Transverse colon (tissue), 3 donors: Measurements from ENCODE around the gene UNC5A.

Experiments used
- CTCF ChIP-seq, 5 experiments: fragments of 200-600 bp in 3 of 5; fragments of 450-650 bp in 2 of 5; sonication (generic) in 3 of 5; IDR thresholded peaks; 1 replicate in 2 of 5; 2 replicates in 3 of 5; pipeline ENCODE4 v1.5.1; 2016 to 2017; ENCODE audit warnings: antibody characterized with exemption in 5 of 5, inconsistent platforms in 3 of 5, mild to moderate bottlenecking in 2 of 5, moderate library complexity in 1 of 5
- EP300 ChIP-seq: sonication (generic); formaldehyde crosslinking; IDR thresholded peaks from one replicate; pipeline ENCODE4 v1.6.1; 2017; ENCODE audit warnings: antibody characterized with exemption, low read depth
- POLR2A ChIP-seq: fragments of 450-650 bp; IDR thresholded peaks from one replicate; pipeline ENCODE4 v1.6.1; 2016; ENCODE audit warnings: antibody characterized with exemption, mild to moderate bottlenecking, moderate library complexity

GRCh38 chr5:176776916-176777315 is 33.4 kb upstream of the UNC5A start:
- TF ChIP-seq CTCF (IDR thresholded peaks at IDR 0.05), result no peak
- no peak for TF ChIP-seq EP300
- TF ChIP-seq POLR2A, result no peak
